GM06990 (cell line): ENCODE results near the gene PRDM15.

ENCODE experiments used
- DNase-seq: peaks from one replicate; pipeline ENCODE4 v3.0.0-alpha.2; 2011; ENCODE audit not compliant: insufficient read length; ENCODE audit errors: extremely low read depth
- H3K27me3 ChIP-seq: replicated peaks from 2 replicates; pipeline ENCODE4 v1.6.0; 2011; ENCODE audit warnings: low read length; ENCODE audit not compliant: control insufficient read depth, insufficient read depth
- H3K36me3 ChIP-seq: 2 replicates; pipeline ENCODE4 v1.5.1; 2011; ENCODE audit warnings: low read length; ENCODE audit not compliant: control insufficient read depth, insufficient read depth
- H3K4me3 ChIP-seq: replicated peaks from 2 replicates; pipeline ENCODE4 v1.5.1; 2011; ENCODE audit warnings: low read depth, mild to moderate bottlenecking, control low read depth, low read length
- TF ChIP-seq, protein P1 (sequence below): IDR thresholded peaks from 2 replicates; pipeline ENCODE4 v1.5.1; 2011; ENCODE audit warnings: low read length, control low read depth, mild to moderate bottlenecking, inconsistent platforms; ENCODE audit not compliant: insufficient read depth, poor library complexity, severe bottlenecking

PRDM15 gene

DNA sequence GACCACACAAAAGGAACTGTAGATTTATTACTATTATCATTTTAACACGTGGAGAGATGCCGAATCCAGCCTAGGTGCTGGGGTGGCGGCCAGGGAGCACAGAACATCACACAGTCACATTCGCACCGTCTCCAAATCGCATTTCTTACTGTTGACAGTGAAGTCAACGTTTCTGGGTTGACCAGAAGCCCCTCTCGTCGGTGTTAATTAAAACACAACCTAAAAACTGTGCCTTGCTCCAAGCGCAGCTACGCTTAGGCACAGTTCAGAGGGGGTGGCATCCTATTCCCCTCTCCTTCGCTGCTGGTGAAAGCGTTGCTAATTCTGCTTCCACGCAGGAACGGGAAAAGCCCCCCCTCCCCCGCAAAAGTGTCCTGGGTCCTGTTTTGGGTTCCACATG, 116.4 kb downstream of the PRDM15 start:
- DNase-seq = no peak
- Histone ChIP-seq H3K4me3 (no peak overlapping the region), H3K27me3 (0 out of 2 replicates have a peak, but pooled peaks cover 1% of the 10 kb centered on the region), H3K36me3 (no peaks in the 10 kb centered on the region)
- TF ChIP-seq, protein P1, sequence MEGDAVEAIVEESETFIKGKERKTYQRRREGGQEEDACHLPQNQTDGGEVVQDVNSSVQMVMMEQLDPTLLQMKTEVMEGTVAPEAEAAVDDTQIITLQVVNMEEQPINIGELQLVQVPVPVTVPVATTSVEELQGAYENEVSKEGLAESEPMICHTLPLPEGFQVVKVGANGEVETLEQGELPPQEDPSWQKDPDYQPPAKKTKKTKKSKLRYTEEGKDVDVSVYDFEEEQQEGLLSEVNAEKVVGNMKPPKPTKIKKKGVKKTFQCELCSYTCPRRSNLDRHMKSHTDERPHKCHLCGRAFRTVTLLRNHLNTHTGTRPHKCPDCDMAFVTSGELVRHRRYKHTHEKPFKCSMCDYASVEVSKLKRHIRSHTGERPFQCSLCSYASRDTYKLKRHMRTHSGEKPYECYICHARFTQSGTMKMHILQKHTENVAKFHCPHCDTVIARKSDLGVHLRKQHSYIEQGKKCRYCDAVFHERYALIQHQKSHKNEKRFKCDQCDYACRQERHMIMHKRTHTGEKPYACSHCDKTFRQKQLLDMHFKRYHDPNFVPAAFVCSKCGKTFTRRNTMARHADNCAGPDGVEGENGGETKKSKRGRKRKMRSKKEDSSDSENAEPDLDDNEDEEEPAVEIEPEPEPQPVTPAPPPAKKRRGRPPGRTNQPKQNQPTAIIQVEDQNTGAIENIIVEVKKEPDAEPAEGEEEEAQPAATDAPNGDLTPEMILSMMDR = no peak

DNA sequence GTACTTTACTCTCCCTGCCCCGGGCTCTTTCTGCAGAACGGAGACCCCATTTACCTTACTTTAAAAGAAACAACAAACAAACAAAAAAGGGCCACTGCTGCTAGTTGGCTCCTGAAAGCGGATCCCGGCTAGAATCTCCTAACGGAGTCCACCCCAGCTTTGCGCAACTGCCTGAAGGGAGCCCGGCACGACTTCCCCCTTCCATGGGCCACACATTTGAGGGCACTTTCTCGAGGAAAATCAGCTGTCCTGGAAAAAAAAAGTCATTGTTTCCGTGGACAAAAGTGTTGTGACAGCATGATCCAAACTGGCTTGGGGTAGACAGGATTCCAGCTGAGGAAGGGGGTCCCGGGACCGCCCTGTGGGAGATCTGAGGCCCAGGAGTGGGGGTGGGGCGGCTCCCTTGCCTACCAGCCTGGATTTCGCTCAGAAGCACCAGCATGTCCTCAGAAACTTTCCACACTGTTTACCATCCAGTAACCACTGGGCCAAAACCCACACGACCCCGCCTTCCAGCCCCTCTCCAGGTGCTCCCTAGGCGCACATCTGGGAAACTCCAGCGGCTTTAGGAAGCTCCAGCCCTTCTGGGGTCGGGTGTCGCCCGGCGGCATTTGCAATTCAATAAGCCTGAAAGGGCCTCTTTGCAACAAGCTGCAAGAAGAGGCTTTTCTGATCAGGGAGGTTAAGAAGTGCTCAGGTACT, 117.1 kb downstream of the PRDM15 start:
- TF ChIP-seq, protein P1 = no peak
- no peak for DNase-seq
- 0 out of 2 replicates have a peak, but pooled peaks cover 1% of the 10 kb centered on the region for H3K27me3 ChIP-seq
- H3K4me3 ChIP-seq = no peak overlapping the region
- H3K36me3 ChIP-seq = no peaks in the 10 kb centered on the region

DNA sequence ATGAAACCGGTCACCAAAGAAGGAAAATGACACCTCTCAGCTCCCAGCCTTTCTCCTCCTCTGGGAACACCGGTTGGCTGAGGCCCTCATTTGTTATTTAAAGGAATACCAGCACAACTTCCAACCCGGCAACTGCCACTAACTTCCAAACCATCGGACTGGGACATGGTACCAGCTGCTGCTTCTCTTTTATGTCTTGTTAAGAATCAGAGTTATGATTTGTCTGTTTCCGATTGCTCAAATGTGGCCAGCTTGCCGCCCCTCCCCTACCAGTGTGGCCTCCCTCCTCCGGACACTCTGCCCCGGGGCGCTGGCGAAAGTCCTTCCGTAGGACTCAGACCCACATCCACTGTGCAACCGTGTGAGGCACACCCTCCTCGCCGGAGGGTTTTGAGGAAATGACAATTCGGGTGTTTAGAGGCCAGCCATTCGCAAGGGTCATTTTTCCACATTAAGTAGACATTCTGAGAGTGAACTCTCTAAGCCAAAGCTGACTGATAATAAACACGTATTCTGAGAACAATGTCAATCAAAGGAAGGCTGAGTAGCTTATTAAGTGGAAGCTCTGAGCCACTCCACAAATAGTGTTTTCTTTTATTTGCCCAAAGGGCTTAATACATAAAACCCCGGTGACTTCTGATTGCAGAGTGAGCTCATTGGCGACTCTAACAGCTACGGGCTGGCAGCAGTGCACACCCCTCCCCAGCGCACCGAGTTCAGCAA, 117.8 kb downstream of the PRDM15 start:
- TF ChIP-seq, protein P1 = no peak
- no peaks in the 10 kb centered on the region for H3K36me3 ChIP-seq
- 0 out of 2 replicates have a peak, but pooled peaks cover 1% of the 10 kb centered on the region for H3K27me3 ChIP-seq
- DNase-seq = no peak
- no peak overlapping the region for H3K4me3 ChIP-seq

DNA sequence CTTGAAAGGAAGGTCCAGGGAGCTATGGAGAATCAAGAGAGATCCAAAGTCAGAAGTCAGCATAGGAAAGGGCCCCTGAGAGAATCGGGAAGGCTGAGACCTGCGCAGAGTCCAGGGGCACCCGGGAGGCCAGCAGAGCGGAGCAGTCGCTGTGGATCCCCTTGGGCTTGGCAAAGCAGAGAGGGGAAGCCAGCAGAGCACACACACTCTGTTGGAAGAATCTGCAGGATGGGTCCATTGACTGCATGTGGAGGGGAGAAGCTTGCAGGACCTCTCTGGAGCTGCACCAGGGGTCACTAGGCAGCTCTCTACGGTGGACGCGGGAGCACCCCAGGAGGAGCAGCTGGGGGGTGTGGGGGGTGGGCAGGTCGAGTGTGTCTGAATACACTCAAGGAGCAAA, 118.7 kb downstream of the PRDM15 start:
- Histone ChIP-seq H3K36me3 (no peaks in the 10 kb centered on the region), H3K27me3 (0 out of 2 replicates have a peak, but pooled peaks cover 1% of the 10 kb centered on the region), H3K4me3 (no peak overlapping the region)
- no peak for DNase-seq
- TF ChIP-seq, protein P1 = no peak

DNA sequence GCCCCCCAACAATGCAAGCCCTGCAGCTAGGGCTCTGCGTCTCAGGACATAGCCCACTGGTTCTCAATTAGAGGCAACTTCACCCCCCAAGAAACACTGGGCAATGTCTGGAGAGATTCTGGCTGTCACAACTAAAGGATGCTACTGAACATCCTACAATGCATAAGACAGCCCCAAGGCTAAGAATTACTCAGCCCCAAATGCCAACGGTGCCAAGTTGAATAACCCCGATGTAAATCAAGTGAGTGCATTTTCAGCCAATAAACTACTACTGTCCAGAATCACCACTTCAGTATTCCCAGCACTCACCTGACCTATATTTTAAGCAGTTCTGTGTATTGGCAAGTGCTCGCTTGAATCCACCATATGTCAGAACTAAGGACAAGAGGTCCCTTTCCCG, 119.2 kb downstream of the PRDM15 start:
- TF ChIP-seq, protein P1 = no peak
- H3K27me3 ChIP-seq = 0 out of 2 replicates have a peak, but pooled peaks cover 1% of the 10 kb centered on the region
- DNase-seq = no peak
- H3K36me3 ChIP-seq = no peaks in the 10 kb centered on the region
- no peak overlapping the region for H3K4me3 ChIP-seq
